Measurements from ENCODE around the gene ADK. TPM values are rescaled to one million over a fixed set of nuclear protein-coding genes. Genes with fewer than 3 reads are reported as not detected.
"Not testable (repeated sequence)": the region's sequence is repeated elsewhere in the genome, so short reads cannot be mapped to it uniquely, and the experiment has no call there.

Gene ADK
- total and polyA plus RNA-seq, 2 of the 13 experiments (the other 11 are each of a cell fraction or from before 2014, with no cell fraction given): 48.6 to 79.1 TPM

DNA sequence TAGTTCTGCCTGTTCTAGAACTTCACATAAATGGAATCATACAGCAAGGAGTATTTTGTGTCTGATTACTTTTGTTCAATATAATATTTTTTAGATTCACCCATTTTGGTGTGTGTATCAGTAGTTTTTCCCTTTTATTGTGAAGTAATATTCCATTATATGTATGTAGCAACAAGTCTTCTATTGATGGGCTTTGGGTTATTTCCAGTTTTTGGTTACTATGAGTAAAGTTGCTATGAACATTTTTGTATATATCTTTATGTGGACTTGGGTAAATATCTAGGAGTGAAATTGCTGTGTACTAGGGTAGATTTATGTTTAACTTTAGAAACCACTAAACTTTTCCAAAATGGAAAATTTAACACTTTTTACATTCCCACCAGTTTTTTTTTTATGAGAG lies 35.7 kb downstream of the ADK start:
- Histone ChIP-seq H3K4me3 (replicated peaks in 1 of 3; ENCODE audit: insufficient read depth in 1 of 3, low read depth in 2 of 3, low read length in 3 of 3) (no peak overlapping the region), H2AFZ (ENCODE audit: low read length) (no peak overlapping the region), H4K20me1 (ENCODE audit: insufficient read depth, low read length) (peaks cover 12% of the 10 kb centered on the region; the same call in 1 of the 2 replicates), H3K27ac (ENCODE audit: extremely low read length, insufficient read depth, low read length) (no peak overlapping the region), H3K4me1 (ENCODE audit: insufficient read depth, low read length) (peaks cover 49% of the 10 kb centered on the region), H3K9me3 (ENCODE audit: low read length) (no peaks in the 10 kb centered on the region), H3K79me2 (ENCODE audit: insufficient read depth, low read length) (peaks cover 88% of the 10 kb centered on the region), H3K9ac (ENCODE audit: insufficient read depth, low read depth, low read length) (no peak overlapping the region), H3K27me3 (ENCODE audit: control insufficient read depth in 1 of 2, insufficient read depth in 2 of 2, low read length in 2 of 2) (no peaks in the 10 kb centered on the region), H3K4me2 (ENCODE audit: low read depth, low read length) (no peak overlapping the region), H3K36me3 (replicated peaks in 1 of 2; ENCODE audit: control insufficient read depth in 1 of 2, insufficient read depth in 2 of 2, low read length in 2 of 2) (no peaks in the 10 kb centered on the region)
- ChIA-PET POLR2A (no interaction called here), CTCF (ENCODE audit: low intra/inter-chr PET ratio, low total read pairs) (no interaction called here)
- intact Hi-C loops (cut with micrococcal nuclease; ENCODE audit: unreplicated experiment): no loop called here
- ATAC-seq (no peak), DNase-seq (ENCODE audit: low spot score) (no peak), FAIRE-seq (no peak)
- TF ChIP-seq ZNF720 (CRISPR knock-in tag; IDR thresholded peaks at IDR 0.05): no peak
- BruUV-seq (replicated peaks): no TSS peak
- in situ Hi-C loops (cut with HindIII; ENCODE audit: extremely low pct_ligation_motif_present, low pct_unique_long_range_greater_than_20kb): no loop called here

DNA sequence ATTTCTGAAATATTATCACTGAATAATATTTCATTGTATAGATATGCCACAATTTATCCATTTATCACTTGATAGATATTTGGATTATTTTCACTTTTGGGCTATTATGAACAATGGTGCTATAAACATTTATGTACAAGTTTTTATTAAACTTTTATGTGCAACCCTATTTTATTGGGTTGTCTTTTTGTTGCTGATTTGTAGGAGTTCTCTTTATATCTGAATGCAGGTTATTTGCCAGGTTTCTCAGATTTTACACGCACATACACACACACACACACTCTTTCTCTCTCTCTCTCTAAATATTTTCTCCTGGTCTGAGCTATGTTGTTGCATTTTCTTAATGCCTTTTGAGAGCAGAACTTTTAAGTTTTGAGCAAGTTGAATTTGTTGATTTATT lies 36.2 kb downstream of the ADK start:
- TF ChIP-seq ZNF256 (CRISPR knock-in tag; conservative IDR thresholded peaks at IDR 0.05) (no peak), ZBTB20 (CRISPR knock-in tag; IDR thresholded peaks at IDR 0.05; ENCODE audit: borderline replicate concordance, low read depth) (no peak), TCF12 (IDR thresholded peaks at IDR 0.05) (no peak), TCF12 (CRISPR knock-in tag; IDR thresholded peaks at IDR 0.05) (no peak), MBD4 (IDR thresholded peaks at IDR 0.05; ENCODE audit: borderline replicate concordance, low read length) (no peak), ZMAT3 (CRISPR knock-in tag; conservative IDR thresholded peaks at IDR 0.05) (no peak), CHD2 (IDR thresholded peaks at IDR 0.05; ENCODE audit: low read depth, low read length) (no peak), PAX8 (CRISPR knock-in tag; IDR thresholded peaks at IDR 0.05; ENCODE audit: borderline replicate concordance) (no peak), ZNF703 (CRISPR knock-in tag; IDR thresholded peaks at IDR 0.05; ENCODE audit: borderline replicate concordance) (no peak), ARHGAP35 (CRISPR knock-in tag; IDR thresholded peaks at IDR 0.05; ENCODE audit: borderline replicate concordance) (no peak), CBX5 (CRISPR knock-in tag; IDR thresholded peaks at IDR 0.05; ENCODE audit: borderline replicate concordance) (no peak)
- TF ChIP-seq, protein P1, sequence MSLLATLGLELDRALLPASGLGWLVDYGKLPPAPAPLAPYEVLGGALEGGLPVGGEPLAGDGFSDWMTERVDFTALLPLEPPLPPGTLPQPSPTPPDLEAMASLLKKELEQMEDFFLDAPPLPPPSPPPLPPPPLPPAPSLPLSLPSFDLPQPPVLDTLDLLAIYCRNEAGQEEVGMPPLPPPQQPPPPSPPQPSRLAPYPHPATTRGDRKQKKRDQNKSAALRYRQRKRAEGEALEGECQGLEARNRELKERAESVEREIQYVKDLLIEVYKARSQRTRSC (CRISPR knock-in tag; IDR thresholded peaks at IDR 0.05; ENCODE audit: low read depth): no peak
- Histone ChIP-seq H4K20me1 (ENCODE audit: insufficient read depth, low read length) (peaks cover 12% of the 10 kb centered on the region; the same call in 1 of the 2 replicates), H3K9me3 (ENCODE audit: low read length) (no peaks in the 10 kb centered on the region), H3K36me3 (replicated peaks in 1 of 2; ENCODE audit: control insufficient read depth in 1 of 2, insufficient read depth in 2 of 2, low read length in 2 of 2) (no peaks in the 10 kb centered on the region), H3K27me3 (ENCODE audit: control insufficient read depth in 1 of 2, insufficient read depth in 2 of 2, low read length in 2 of 2) (no peaks in the 10 kb centered on the region), H3K4me1 (ENCODE audit: insufficient read depth, low read length) (peaks cover 51% of the 10 kb centered on the region), H2AFZ (ENCODE audit: low read length) (no peak overlapping the region), H3K79me2 (ENCODE audit: insufficient read depth, low read length) (peaks cover 90% of the 10 kb centered on the region), H3K27ac (ENCODE audit: extremely low read length, insufficient read depth, low read length) (no peak overlapping the region), H3K4me3 (replicated peaks in 1 of 3; ENCODE audit: insufficient read depth in 1 of 3, low read depth in 2 of 3, low read length in 3 of 3) (no peak overlapping the region), H3K9ac (ENCODE audit: insufficient read depth, low read depth, low read length) (no peak overlapping the region), H3K4me2 (ENCODE audit: low read depth, low read length) (no peak overlapping the region)
- ATAC-seq (no peak), FAIRE-seq (no peak), DNase-seq (ENCODE audit: low spot score) (no peak)
- CTCF ChIA-PET (ENCODE audit: low intra/inter-chr PET ratio, low total read pairs): no interaction called here
- intact Hi-C loops (cut with micrococcal nuclease; ENCODE audit: unreplicated experiment) (no loop called here), in situ Hi-C loops (cut with HindIII; ENCODE audit: extremely low pct_ligation_motif_present, low pct_unique_long_range_greater_than_20kb) (no loop called here)
- 88% methylated on average over 1 of the region's 1 CpG for WGBS (ENCODE audit: low lambda C conversion rate)
- BruUV-seq (replicated peaks): no TSS peak
- POLR2A ChIA-PET: interaction anchor here (1.0 kb wide), 1 partner anchor 11 kb away, joined by 3 read pairs; no protein-coding TSS in a partner anchor

DNA sequence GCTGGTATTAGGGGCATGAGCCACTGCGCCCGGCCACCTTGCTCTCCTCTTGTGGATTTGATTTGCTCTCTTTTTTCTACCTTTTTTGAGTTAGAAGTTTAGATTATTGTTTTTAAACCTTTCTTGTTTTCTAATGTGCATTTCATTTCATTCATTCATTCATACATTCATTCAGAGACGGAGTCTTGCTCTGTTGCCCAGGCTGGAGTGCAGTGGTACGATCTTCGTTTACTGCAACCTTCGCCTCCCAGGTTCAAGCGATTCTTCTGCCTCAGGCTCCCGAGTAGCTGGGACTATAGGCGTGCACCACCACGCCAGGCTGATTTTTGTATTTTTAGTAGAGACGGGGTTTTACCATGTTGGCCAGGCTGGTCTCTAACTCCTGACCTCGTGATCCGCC lies 37.6 kb downstream of the ADK start:
- not testable (repeated sequence) for BruUV-seq (replicated peaks)

More for the DNA sequence above, 37.6 kb downstream of the ADK start:
- WGBS (ENCODE audit: low lambda C conversion rate): 98% methylated on average over 13 of the region's 13 CpGs
- Histone ChIP-seq H4K20me1 (ENCODE audit: insufficient read depth, low read length) (peaks cover 14% of the 10 kb centered on the region; the same call in 1 of the 2 replicates), H3K79me2 (ENCODE audit: insufficient read depth, low read length) (peaks cover 88% of the 10 kb centered on the region), H3K4me1 (ENCODE audit: insufficient read depth, low read length) (peaks cover 52% of the 10 kb centered on the region)
- H3K27ac ChIP-seq (ENCODE audit: extremely low read length, insufficient read depth, low read length); H3K4me3 ChIP-seq (replicated peaks in 1 of 3; ENCODE audit: insufficient read depth in 1 of 3, low read depth in 2 of 3, low read length in 3 of 3); ATAC-seq; CTCF ChIA-PET (ENCODE audit: low intra/inter-chr PET ratio, low total read pairs); H2AFZ ChIP-seq (ENCODE audit: low read length); DNase-seq (ENCODE audit: low spot score); H3K36me3 ChIP-seq (replicated peaks in 1 of 2; ENCODE audit: control insufficient read depth in 1 of 2, insufficient read depth in 2 of 2, low read length in 2 of 2); in situ Hi-C loops (cut with HindIII; ENCODE audit: extremely low pct_ligation_motif_present, low pct_unique_long_range_greater_than_20kb); H3K4me2 ChIP-seq (ENCODE audit: low read depth, low read length); H3K27me3 ChIP-seq (ENCODE audit: control insufficient read depth in 1 of 2, insufficient read depth in 2 of 2, low read length in 2 of 2); H3K9me3 ChIP-seq (ENCODE audit: low read length); H3K9ac ChIP-seq (ENCODE audit: insufficient read depth, low read depth, low read length); POLR2A ChIA-PET; FAIRE-seq; intact Hi-C loops (cut with micrococcal nuclease; ENCODE audit: unreplicated experiment): not testable (repeated sequence)
